Measurements from ENCODE around the gene KRTAP10-3.

KRTAP10-3 gene

DNA sequence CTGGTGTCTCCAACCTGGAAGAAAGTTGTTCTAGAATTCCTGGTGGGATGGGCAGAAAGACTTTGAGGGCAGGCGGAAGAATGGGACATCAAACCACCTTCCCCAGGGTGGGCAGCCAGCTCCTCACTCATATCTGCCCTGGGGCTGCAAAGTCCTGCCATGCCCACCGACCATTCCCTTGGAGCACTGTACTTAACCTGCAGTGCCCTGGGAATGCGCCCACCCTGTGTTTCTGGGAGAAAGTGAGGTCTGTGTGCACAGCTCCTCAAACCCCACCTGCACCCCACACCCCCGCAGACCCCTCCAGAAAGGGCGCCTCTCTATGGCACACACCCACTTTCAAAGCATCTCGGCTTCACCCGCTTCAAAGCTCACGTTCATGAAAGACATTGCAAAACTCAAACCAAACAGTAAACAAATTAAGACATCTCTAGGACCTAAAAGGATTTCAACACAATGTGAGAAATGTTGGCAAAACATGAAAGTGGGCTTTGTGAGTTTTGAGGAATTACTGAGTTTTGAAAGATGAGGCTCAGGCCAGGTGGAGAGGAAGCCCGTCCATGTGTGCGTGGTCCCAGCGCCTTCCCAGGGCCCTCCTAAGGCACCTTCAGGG is 43.7 kb downstream of the KRTAP10-3 start:
- no peak for DNase-seq

DNA sequence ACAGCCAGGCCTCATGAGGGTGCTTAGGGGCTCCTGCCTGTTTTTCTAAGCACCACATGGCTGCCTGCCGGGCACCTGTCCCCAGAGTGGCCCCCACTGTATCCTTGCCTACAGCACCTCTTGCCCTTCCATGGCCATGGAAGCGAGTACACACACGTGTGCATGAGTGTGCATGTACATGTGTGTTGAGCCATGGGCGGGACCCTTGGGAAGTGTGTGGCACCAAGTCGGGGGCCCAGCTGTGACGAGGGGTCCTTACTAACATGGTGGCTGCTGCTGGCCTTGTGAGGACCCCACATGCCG is 44.4 kb downstream of the KRTAP10-3 start:
- DNase-seq, result no peak

DNA sequence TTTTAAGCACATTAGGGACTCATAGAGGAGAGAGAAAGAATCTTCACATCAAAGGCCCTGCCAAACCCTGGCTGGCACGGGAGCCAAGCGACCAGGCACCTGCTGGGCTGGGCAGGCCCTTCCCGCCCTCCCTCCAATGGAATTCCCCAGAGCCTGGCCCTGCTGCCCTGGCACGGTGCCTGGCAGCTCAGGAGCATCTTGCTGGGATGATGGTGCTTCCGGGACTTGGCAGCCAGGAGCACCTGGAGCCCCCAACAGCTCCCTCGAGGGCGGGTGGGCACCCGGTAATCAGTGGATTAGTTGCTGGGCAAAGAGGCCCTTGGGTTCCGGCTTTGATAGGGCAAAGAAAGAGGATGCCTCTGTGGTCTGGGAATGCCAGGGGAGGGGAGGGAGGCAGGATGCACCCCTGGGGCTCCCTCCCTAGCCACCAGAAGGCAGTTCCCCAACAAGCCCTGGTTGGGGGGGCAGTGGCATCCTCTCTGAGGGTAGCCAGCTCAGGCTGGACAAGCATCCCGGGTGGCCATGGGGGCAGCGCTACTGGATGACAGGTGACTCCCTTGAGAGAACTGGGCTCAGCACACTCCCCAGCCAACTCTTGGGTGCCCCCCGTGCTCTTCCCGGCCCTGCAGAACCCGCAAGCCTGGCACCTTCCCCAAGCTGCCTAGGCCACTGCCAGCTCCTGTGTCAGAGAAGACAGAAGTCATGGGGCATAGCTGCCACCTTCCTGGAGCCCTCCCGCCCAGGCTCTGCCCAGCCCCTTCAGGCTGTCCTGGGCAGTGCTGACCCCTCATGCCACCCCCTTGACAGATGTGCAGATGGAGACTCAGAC is 45.0 kb downstream of the KRTAP10-3 start:
- DNase-seq, result no peak

DNA sequence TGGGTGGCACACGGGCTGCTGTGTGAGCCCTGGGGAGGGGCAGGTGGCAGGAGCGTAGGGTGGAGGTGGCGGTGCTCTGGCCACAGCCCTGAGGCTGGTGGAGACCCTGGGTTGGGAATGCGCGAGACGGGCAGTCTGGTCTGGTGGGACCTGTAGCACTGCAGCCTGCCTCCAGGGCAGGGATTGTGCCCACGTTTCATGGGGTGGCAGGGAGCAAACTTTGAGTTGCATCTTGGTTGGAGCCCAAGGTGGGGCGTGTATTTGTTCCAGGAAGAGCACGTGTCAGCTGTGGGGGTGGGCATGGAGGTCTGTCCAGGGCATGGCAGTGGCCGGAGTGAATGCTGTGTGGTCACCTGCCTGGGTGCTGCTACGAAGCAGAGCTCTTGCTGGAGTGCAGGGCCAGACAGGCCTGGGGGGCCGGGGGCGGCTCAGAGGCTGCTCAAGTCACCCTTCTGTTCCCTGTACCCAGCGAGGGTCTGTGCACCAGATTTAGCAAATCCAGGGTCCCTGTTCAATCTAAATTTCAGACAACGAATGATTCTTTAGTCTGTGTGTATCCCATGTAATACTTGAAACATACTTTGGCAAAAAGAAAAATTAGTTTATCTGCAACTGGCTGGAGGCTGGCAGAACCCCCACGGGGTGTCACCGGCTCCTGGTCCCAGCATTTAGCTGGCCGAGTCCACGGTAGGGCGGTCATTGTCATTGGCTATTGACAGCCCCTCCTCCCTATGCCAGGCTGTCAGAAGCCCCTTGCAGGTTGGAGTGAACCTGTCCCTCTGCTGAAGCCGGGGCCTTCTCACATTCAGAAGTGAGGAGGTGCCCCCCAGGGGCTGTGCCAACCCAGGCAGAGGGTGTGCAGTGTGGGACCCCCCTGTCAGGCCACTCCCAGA is 45.9 kb downstream of the KRTAP10-3 start:
- no peak for DNase-seq

DNA sequence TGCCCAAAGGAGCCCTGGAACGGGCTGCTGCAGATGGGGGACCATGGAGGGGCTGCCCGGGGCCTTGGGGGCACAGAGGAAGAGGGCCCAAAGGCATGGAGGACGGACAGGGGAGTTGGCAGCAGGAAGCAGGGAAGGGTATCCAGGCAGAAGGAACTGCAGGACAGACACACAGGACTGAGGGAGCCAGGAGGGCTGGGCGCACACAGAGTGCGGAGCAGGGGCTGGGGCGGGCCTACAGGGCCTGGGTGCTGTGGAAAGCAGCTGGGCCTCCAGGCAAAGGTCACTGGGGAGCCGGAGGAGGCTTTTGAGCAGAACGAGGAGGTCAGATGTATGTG is 46.7 kb downstream of the KRTAP10-3 start:
- no peak for DNase-seq

DNA sequence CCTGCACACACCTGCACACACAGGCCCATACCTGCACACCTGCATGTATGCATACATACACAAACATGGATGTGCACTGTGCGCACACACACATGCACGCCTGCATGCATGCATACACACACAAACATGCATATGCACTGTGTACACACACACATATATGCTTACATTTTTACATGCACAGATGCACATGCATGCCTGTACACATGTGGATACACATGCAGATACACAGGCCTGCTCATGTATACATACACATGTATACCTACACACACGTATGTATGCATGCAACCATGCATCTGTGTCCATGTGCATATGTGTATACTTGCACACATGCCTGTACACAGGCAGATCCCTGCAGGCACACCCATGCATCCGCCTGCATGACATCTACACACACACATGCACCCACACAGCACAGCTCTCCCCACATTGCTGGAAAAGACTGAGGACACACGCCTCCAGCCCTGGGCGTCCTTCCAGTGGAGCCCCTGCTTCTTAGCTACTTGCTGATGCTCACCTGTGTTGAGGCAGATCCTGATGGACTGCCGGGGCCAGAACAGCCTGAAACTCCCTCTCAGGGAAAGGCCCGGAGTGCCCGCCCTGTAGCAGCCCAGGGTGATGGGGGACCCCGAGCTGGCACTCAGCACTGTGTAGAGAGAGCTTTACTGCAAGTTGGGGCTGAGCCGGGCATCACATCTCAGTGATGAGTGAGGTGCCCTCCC is 47.2 kb downstream of the KRTAP10-3 start:
- DNase-seq, result no peak

DNA sequence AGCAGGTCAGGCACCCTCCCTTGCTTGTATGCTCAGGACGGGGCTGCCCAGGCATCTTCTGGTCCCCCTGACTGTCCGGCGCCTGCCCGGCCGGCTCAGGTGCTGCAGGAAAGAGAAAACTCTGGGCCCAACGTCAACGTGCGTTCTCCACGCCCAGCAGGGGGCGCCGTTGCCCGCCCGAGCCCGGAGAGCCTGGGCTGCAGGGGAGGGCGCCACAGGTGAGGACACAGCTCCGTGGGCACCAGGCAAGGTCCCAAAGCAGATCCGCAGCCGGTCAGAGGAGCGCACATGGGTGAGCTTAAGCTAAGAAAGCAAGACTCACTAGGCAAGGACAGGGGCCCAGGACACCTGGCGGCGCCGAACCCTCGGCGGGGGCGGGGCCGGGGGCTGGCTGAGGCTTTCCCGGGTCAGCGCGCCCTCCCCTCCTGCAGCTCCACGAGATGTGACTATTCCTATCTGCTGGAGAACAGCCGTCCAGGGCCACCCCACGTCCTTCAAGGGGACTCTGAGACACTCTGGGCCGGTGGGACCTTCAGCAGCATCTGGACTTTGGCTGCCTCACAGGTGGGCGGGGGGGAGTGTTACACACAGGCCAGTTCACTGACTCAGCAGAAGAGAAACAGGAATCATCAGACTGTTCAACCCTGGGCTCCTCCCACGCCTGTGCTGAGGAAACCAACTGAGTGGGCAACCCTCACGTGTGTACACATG is 47.9 kb downstream of the KRTAP10-3 start:
- DNase-seq, result peak; percentile 21

DNA sequence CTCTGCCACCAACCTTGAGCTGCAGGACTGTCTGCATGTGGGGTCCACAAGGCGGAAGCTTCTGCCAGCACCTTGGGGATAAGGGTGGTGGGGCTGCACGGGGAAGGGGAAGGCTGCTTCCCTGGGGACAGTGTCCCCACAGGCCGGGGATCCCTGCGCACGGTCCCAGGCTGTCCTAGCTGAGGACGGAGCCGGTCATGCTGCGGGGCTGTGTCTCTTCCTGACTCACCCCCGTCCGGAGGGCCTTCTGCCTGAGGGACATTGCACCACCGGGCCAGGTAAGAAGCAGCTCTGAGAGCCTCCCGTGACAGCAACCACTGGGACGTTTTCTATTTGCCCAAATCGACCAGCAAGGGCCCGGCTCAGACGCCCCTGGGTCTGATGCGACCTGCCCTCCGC is 48.5 kb downstream of the KRTAP10-3 start:
- no peak for DNase-seq

DNA sequence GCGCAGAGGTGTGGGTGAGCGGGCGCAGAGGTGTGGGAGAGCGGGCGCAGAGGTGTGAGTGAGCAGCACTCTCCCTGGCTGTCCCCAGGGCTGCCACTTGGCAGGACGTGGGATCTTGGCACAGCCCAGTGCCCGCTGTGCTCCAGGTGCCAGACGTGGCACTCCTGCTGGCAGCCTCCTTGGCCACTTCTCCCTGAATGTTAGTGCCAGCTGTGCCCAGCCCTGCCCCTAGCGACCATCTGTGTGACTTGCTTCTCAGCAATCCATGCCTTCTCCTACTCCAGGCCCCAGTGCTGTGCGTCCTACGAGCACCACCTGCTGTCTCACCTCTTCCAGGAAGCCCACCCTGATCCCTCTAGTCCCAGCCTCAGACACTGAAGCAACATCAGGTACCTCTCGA is 49.1 kb downstream of the KRTAP10-3 start:
- no peak for DNase-seq

DNA sequence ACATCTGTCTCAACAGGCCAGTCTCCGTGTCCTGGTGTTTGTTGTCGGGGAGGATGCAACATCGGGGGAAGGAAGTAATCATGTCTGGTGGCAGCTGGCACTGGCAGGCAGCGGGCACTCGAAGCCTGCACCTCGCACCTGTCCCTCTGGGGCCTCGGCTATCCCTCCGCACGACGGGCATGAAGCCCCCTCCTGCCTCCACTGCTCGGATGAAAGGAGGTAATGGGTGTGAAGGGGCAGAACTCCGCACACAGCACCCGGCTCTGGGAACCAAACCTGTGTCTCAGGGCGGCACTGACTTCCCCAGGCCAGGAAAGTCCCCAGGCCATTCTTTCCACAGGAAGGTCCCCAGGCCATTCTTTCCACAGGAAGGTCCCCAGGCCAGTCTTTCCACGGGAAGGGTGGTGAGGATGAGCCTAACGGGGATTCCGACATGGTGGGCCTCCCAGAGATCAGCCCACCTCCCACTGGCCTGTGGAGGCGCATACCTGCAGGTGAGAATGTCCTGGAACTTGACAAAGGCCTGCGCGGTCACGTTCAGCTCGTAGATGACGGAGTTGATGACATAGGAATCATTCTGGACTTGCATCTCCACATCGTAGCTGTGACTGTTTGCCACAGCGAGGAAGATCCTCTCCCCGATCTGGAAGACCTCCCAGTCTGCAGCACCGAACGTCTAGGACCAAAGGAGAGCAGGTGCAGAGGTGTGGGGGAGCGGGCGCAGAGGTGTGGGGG is 49.7 kb downstream of the KRTAP10-3 start:
- no peak for DNase-seq

DNA sequence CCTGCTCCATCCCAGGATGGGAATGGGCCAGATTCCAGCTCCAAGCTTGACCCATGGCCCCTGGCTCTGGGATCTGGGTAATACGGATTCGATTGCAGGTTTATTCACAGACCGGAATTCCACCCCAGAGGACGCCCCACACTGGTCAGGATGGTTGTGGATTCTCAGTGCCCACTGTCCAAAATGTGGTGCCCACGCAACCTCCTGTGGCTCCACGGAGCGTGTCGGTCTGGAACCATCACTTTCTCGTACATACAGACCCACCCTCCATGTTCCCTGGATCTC is 50.2 kb downstream of the KRTAP10-3 start:
- no peak for DNase-seq
